Stromal cell of bone marrow (primary cell): Measurements from ENCODE around the gene DNAJC9.
"Not testable (repeated sequence)": the region's sequence is repeated elsewhere in the genome, so short reads cannot be mapped to it uniquely, and the experiment has no call there.

Source experiments
- DNase-seq: peaks from one replicate; pipeline ENCODE4 v3.0.0-alpha.2; 2012; ENCODE audit warnings: low read depth

The DNAJC9 gene

GRCh38 chr10:73246646-73247508, at the start of gene DNAJC9:
Gene DNAJC9, minus strand, starts transcription at chr10:73247255. Its CDS starts 66 bp downstream, at chr10:73247189.
- peak; percentile 85 for DNase-seq

- no peak for DNase-seq
Measured at GRCh38 chr10:73293461-73293860, 46.4 kb upstream of the DNAJC9 start.

- no peak for DNase-seq
Measured at GRCh38 chr10:73289958-73290357, 42.9 kb upstream of the DNAJC9 start.

GRCh38 chr10:73287441-73287840, 40.4 kb upstream of the DNAJC9 start:
- no peak for DNase-seq

- DNase-seq, result no peak
Measured at GRCh38 chr10:73281097-73281496, 34.0 kb upstream of the DNAJC9 start.

GRCh38 chr10:73264423-73264822, 17.4 kb upstream of the DNAJC9 start:
- no peak for DNase-seq

GRCh38 chr10:73263693-73264347, 16.8 kb upstream of the DNAJC9 start:
- DNase-seq, result no peak

- DNase-seq, result no peak
Measured at GRCh38 chr10:73262880-73263555, 16.0 kb upstream of the DNAJC9 start.

- DNase-seq, result peak; percentile 34
Measured at GRCh38 chr10:73262105-73262730, 15.2 kb upstream of the DNAJC9 start.

GRCh38 chr10:73261362-73261995, 14.4 kb upstream of the DNAJC9 start:
- no peak for DNase-seq

GRCh38 chr10:73258612-73259011, 11.6 kb upstream of the DNAJC9 start:
- DNase-seq, result not testable (repeated sequence)

- DNase-seq, result no peak
Measured at GRCh38 chr10:73253225-73253555, 6.1 kb upstream of the DNAJC9 start.

- DNase-seq, result peak; percentile 97
Measured at GRCh38 chr10:73252445-73253224, 5.6 kb upstream of the DNAJC9 start, which contains the start of gene MRPS16. Gene MRPS16, minus strand, starts transcription at chr10:73252644. Its CDS starts 162 bp downstream, at chr10:73252482.

- no peak for DNase-seq
Measured at GRCh38 chr10:73251683-73252444, 4.8 kb upstream of the DNAJC9 start.

GRCh38 chr10:73248259-73248724, 1.2 kb upstream of the DNAJC9 start:
- no peak for DNase-seq

- no peak for DNase-seq
Measured at GRCh38 chr10:73247509-73248258, 629 bp upstream of the DNAJC9 start.

- no peak for DNase-seq
Measured at GRCh38 chr10:73246322-73246645, 771 bp downstream of the DNAJC9 start.

GRCh38 chr10:73244866-73245477, 2.1 kb downstream of the DNAJC9 start:
- no peak for DNase-seq

GRCh38 chr10:73239908-73240307, 7.1 kb downstream of the DNAJC9 start:
- DNase-seq, result no peak
